GM23338 (cell line): ENCODE data around the gene TNIP1. TPM values are rescaled to one million over a fixed set of nuclear protein-coding genes. Genes with fewer than 3 reads are reported as not detected.

ENCODE experiments used
- ATAC-seq: fragments of 200-7000 bp; cut with Tn5 transposase; 3 replicates; pipeline ENCODE4 v1.9.1; 2020
- DNase-seq: peaks from one replicate; pipeline ENCODE4 v3.0.0-alpha.2; 2015; ENCODE audit warnings: low spot score
- H2AFZ ChIP-seq: fragments of 200-600 bp; sonication (generic); 2 replicates; pipeline ENCODE4 v1.8.0; 2016; ENCODE audit warnings: antibody characterized with exemption, mild to moderate bottlenecking, moderate library complexity
- H3F3A ChIP-seq: fragments of 200-600 bp; sonication (generic); replicated peaks from 2 replicates; pipeline ENCODE4 v1.8.0; 2017; ENCODE audit warnings: antibody characterized with exemption, mixed run types, low read depth
- H3K27ac ChIP-seq: fragments of 200-600 bp; sonication (generic); 2 replicates; pipeline ENCODE4 v1.6.1; 2016; ENCODE audit warnings: low read depth
- H3K27me3 ChIP-seq: fragments of 200-600 bp; sonication (generic); 2 replicates; pipeline ENCODE4 v1.8.0; 2016; ENCODE audit warnings: mild to moderate bottlenecking, mixed run types, moderate library complexity; ENCODE audit not compliant: insufficient read depth
- H3K36me3 ChIP-seq: fragments of 200-600 bp; sonication (generic); 2 replicates; pipeline ENCODE4 v1.8.0; 2016; ENCODE audit warnings: mild to moderate bottlenecking; ENCODE audit not compliant: insufficient read depth
- H3K4me1 ChIP-seq: fragments of 200-600 bp; sonication (generic); 2 replicates; pipeline ENCODE4 v1.8.0; 2016; ENCODE audit warnings: mild to moderate bottlenecking, moderate library complexity; ENCODE audit not compliant: insufficient read depth
- H3K4me2 ChIP-seq: fragments of 200-600 bp; sonication (generic); 2 replicates; pipeline ENCODE4 v1.7.1; 2017; ENCODE audit warnings: mixed run types
- H3K4me3 ChIP-seq: fragments of 200-600 bp; sonication (generic); 2 replicates; pipeline ENCODE4 v1.6.1; 2016; ENCODE audit warnings: mixed run types
- H3K79me2 ChIP-seq: fragments of 200-600 bp; sonication (generic); replicated peaks from 2 replicates; pipeline ENCODE4 v1.8.0; 2017; ENCODE audit warnings: mild to moderate bottlenecking; ENCODE audit not compliant: insufficient read depth
- H3K9me2 ChIP-seq: fragments of 200-600 bp; sonication (generic); 2 replicates; pipeline ENCODE4 v1.8.0; 2017; ENCODE audit not compliant: insufficient read depth
- H4K20me1 ChIP-seq: fragments of 200-600 bp; sonication (generic); replicated peaks from 2 replicates; pipeline ENCODE4 v1.8.0; 2017; ENCODE audit warnings: mild to moderate bottlenecking; ENCODE audit not compliant: insufficient read depth
- H3K27ac Mint-ChIP-seq: 2 replicates; pipeline ENCODE4 v1.8.0; 2020; ENCODE audit warnings: inconsistent platforms, mild to moderate bottlenecking, moderate library complexity, mixed read lengths
- H3K27me3 Mint-ChIP-seq: 3 replicates; pipeline ENCODE4 v1.8.0; 2022; ENCODE audit warnings: low read depth, mild to moderate bottlenecking, moderate library complexity, mixed read lengths, inconsistent platforms; ENCODE audit not compliant: insufficient read depth, poor library complexity
- H3K36me3 Mint-ChIP-seq: 3 replicates; pipeline ENCODE4 v1.8.0; 2021; ENCODE audit warnings: low read depth, mild to moderate bottlenecking, inconsistent platforms, moderate library complexity, mixed read lengths
- H3K4me1 Mint-ChIP-seq: 3 replicates; pipeline ENCODE4 v1.8.0; 2020; ENCODE audit warnings: mild to moderate bottlenecking, inconsistent platforms, mixed read lengths
- H3K4me3 Mint-ChIP-seq: 3 replicates; pipeline ENCODE4 v1.8.0; 2021; ENCODE audit warnings: moderate library complexity, mild to moderate bottlenecking, inconsistent platforms, mixed read lengths
- H3K9me3 Mint-ChIP-seq: 3 replicates; pipeline ENCODE4 v1.8.0; 2020; ENCODE audit warnings: moderate library complexity, mild to moderate bottlenecking, inconsistent platforms, mixed read lengths
- CTCF ChIP-seq, 2 experiments: fragments of 200-600 bp in 1 of 2; sonication (generic) in 1 of 2; conservative IDR thresholded peaks; 2 replicates each; pipeline versions ENCODE4 v1.5.1 to v1.6.1; 2016 to 2017; ENCODE audit warnings: antibody characterized with exemption in 2 of 2, low read depth in 2 of 2, mild to moderate bottlenecking in 2 of 2, moderate library complexity in 1 of 2
- ETS1 ChIP-seq: IDR thresholded peaks from 2 replicates; pipeline ENCODE4 v1.6.1; 2016; ENCODE audit warnings: antibody characterized with exemption
- EZH2 ChIP-seq: fragments of 200-600 bp; sonication (generic); IDR thresholded peaks from one replicate; pipeline ENCODE4 v1.8.0; 2017; ENCODE audit warnings: antibody characterized with exemption, mild to moderate bottlenecking, low read depth; ENCODE audit not compliant: unreplicated experiment
- EZH2phosphoT487 ChIP-seq: fragments of 200-600 bp; sonication (generic); IDR thresholded peaks from one replicate; pipeline ENCODE4 v1.8.1; 2018; ENCODE audit warnings: antibody characterized with exemption; ENCODE audit not compliant: unreplicated experiment
- POLR2AphosphoS5 ChIP-seq: IDR thresholded peaks from 2 replicates; pipeline ENCODE4 v1.6.1; 2016; ENCODE audit warnings: antibody characterized with exemption, low read depth
- STAT1 ChIP-seq: IDR thresholded peaks from one replicate; pipeline ENCODE4 v1.6.1; 2016; ENCODE audit warnings: antibody characterized with exemption; ENCODE audit not compliant: unreplicated experiment
- ZNF114 ChIP-seq: fragments of 250-450 bp; sonication (Bioruptor Pico); IDR thresholded peaks from 2 replicates; pipeline ENCODE4 v1.5.0; 2020; ENCODE audit warnings: mild to moderate bottlenecking, moderate library complexity
- ZNF331 ChIP-seq: fragments of 250-450 bp; sonication (Bioruptor Pico); IDR thresholded peaks from 2 replicates; pipeline ENCODE4 v1.5.0; 2020; ENCODE audit warnings: low read depth, mild to moderate bottlenecking, moderate library complexity
- ZNF462 ChIP-seq: fragments of 250-450 bp; sonication (Bioruptor Pico); IDR thresholded peaks from 2 replicates; pipeline ENCODE4 v1.5.0; 2020; ENCODE audit warnings: mild to moderate bottlenecking, moderate library complexity
- polyA plus RNA-seq: library from polyadenylated mRNA; unstranded; fragments of >200 nt; fragmentation: Nextera tagmentation; extraction: Ambion mirVana; gene quantifications from 2 replicates; pipeline ENCODE4 v1.2.1, GENCODE V29; 2016
- total RNA-seq: library from RNA; depleted of rRNA; stranded (reverse); fragments of >200 nt; shearing (Covaris generic); gene quantifications from 2 replicates; pipeline ENCODE4 v1.2.3, GENCODE V29; 2014

TNIP1 gene
- total and polyA plus RNA-seq, 2 experiments from 2014 or later, result 10.3 to 29.6 TPM

GRCh38 chr5:151037561-151038411 is 43.0 kb downstream of the TNIP1 start:
- Mint-ChIP-seq H3K4me1 (peaks cover 4% of the 10 kb centered on the region; the same call in 2 of the 3 replicates), H3K27me3 (peaks cover 2% of the 10 kb centered on the region), H3K9me3 (no peaks in the 10 kb centered on the region; the same call in 2 of the 3 replicates), H3K36me3 (peaks cover 14% of the 10 kb centered on the region; the same call in 1 of the 3 replicates), H3K27ac (no peak overlapping the region), H3K4me3 (no peak overlapping the region)
- DNase-seq, result no peak
- H3K4me3 ChIP-seq, result no peak overlapping the region
- TF ChIP-seq EZH2phosphoT487, result no peak
- no peak for TF ChIP-seq ZNF331
- no peak for TF ChIP-seq ETS1
- TF ChIP-seq ZNF114 (CRISPR knock-in tag), result no peak
- no peak for TF ChIP-seq ZNF462 (CRISPR knock-in tag)
- TF ChIP-seq CTCF (conservative IDR thresholded peaks at IDR 0.05; ENCODE audit: low read depth in 2 of 2), result no peak
- no peak for TF ChIP-seq EZH2
- no peak for TF ChIP-seq STAT1
- TF ChIP-seq POLR2AphosphoS5, result no peak
- no peaks in the 10 kb centered on the region for H3F3A ChIP-seq
- H3K36me3 ChIP-seq, result peaks cover 6% of the 10 kb centered on the region; the same call in 1 of the 2 replicates
- no peak overlapping the region for H3K4me2 ChIP-seq
- no peaks in the 10 kb centered on the region for H4K20me1 ChIP-seq
- H2AFZ ChIP-seq, result no peak overlapping the region
- no peak for ATAC-seq
- H3K27me3 ChIP-seq, result no peaks in the 10 kb centered on the region
- no peaks in the 10 kb centered on the region for H3K79me2 ChIP-seq
- H3K27ac ChIP-seq, result no peak overlapping the region
- no peaks in the 10 kb centered on the region for H3K4me1 ChIP-seq
- H3K9me2 ChIP-seq, result no peaks in the 10 kb centered on the region
